Measurements from ENCODE around the gene RPL10. TPM values are rescaled to one million over a fixed set of nuclear protein-coding genes. Genes with fewer than 3 reads are reported as not detected.

RPL10 gene
- total and polyA plus RNA-seq, 2 experiments from 2014 or later: 1,000 to 2,299 TPM

GRCh38 chrX:154413142-154413541 is 15.0 kb downstream of the RPL10 start:
- H3K4me3 ChIP-seq: no peak overlapping the region
- no peak for TF ChIP-seq CTCF (IDR thresholded peaks at IDR 0.05; ENCODE audit: low read depth, low read length)
- no peaks in the 10 kb centered on the region for H3K36me3 ChIP-seq
- H3K27ac ChIP-seq: no peak overlapping the region
- no peaks in the 10 kb centered on the region for H3K9me3 ChIP-seq (ENCODE audit: low read depth)
- no peaks in the 10 kb centered on the region for H3K27me3 ChIP-seq
- DNase-seq (ENCODE audit: low read depth in 1 of 2, low spot score in 1 of 2): no peak
- no peaks in the 10 kb centered on the region for H3K4me1 ChIP-seq (ENCODE audit: low read depth)

- Histone ChIP-seq H3K36me3 (no peaks in the 10 kb centered on the region), H3K9me3 (ENCODE audit: low read depth) (no peaks in the 10 kb centered on the region), H3K4me3 (no peak overlapping the region), H3K27me3 (no peaks in the 10 kb centered on the region), H3K27ac (no peak overlapping the region), H3K4me1 (ENCODE audit: low read depth) (no peaks in the 10 kb centered on the region)
- TF ChIP-seq CTCF (IDR thresholded peaks at IDR 0.05; ENCODE audit: low read depth, low read length): no peak
- DNase-seq (ENCODE audit: low read depth in 1 of 2, low spot score in 1 of 2): no peak
Measured at GRCh38 chrX:154417157-154417556, 19.0 kb downstream of the RPL10 start.

GRCh38 chrX:154419189-154419588 is 21.0 kb downstream of the RPL10 start:
- H3K27me3 ChIP-seq: no peaks in the 10 kb centered on the region
- TF ChIP-seq CTCF (IDR thresholded peaks at IDR 0.05; ENCODE audit: low read depth, low read length): no peak
- H3K27ac ChIP-seq: no peak overlapping the region
- H3K4me3 ChIP-seq: no peak overlapping the region
- H3K9me3 ChIP-seq (ENCODE audit: low read depth): no peaks in the 10 kb centered on the region
- no peaks in the 10 kb centered on the region for H3K4me1 ChIP-seq (ENCODE audit: low read depth)
- no peaks in the 10 kb centered on the region for H3K36me3 ChIP-seq
- no peak for DNase-seq (ENCODE audit: low read depth in 1 of 2, low spot score in 1 of 2)

GRCh38 chrX:154419688-154420401 is 21.7 kb downstream of the RPL10 start:
- H3K27me3 ChIP-seq: no peaks in the 10 kb centered on the region
- DNase-seq (ENCODE audit: low read depth in 1 of 2, low spot score in 1 of 2): no peak
- no peak for TF ChIP-seq CTCF (IDR thresholded peaks at IDR 0.05; ENCODE audit: low read depth, low read length)
- no peaks in the 10 kb centered on the region for H3K36me3 ChIP-seq
- H3K27ac ChIP-seq: no peak overlapping the region
- H3K9me3 ChIP-seq (ENCODE audit: low read depth): no peaks in the 10 kb centered on the region
- H3K4me1 ChIP-seq (ENCODE audit: low read depth): no peaks in the 10 kb centered on the region
- no peak overlapping the region for H3K4me3 ChIP-seq

- Histone ChIP-seq H3K4me3 (no peak overlapping the region), H3K4me1 (ENCODE audit: low read depth) (no peaks in the 10 kb centered on the region), H3K27ac (no peak overlapping the region), H3K27me3 (no peaks in the 10 kb centered on the region), H3K36me3 (no peaks in the 10 kb centered on the region), H3K9me3 (ENCODE audit: low read depth) (no peaks in the 10 kb centered on the region)
- no peak for DNase-seq (ENCODE audit: low read depth in 1 of 2, low spot score in 1 of 2)
- TF ChIP-seq CTCF (IDR thresholded peaks at IDR 0.05; ENCODE audit: low read depth, low read length): no peak
Measured at GRCh38 chrX:154420402-154420756, 22.2 kb downstream of the RPL10 start.

All from cardiac muscle cell (in vitro differentiated cells and primary cell).